ENCODE measurements around the gene ZBTB42.

ZBTB42 gene

GRCh38 chr14:104769324-104770071 is 31.4 kb upstream of the ZBTB42 start:
- DNase-seq: no peak

GRCh38 chr14:104770072-104770579 is 30.8 kb upstream of the ZBTB42 start:
- DNase-seq: no peak

- no peak for DNase-seq
These were observed 30.0 kb upstream of the ZBTB42 start for GRCh38 chr14:104770851-104771272.

GRCh38 chr14:104771374-104771773 is 29.5 kb upstream of the ZBTB42 start:
- DNase-seq: no peak

GRCh38 chr14:104771918-104772706 is 28.8 kb upstream of the ZBTB42 start:
- no peak for DNase-seq

GRCh38 chr14:104772707-104773504 is 28.0 kb upstream of the ZBTB42 start:
- no peak for DNase-seq

- no peak for DNase-seq
These were observed 27.1 kb upstream of the ZBTB42 start for GRCh38 chr14:104773505-104774452.

- no peak for DNase-seq
These were observed 26.3 kb upstream of the ZBTB42 start for GRCh38 chr14:104774453-104775072.

- DNase-seq: no peak
These were observed 25.8 kb upstream of the ZBTB42 start for GRCh38 chr14:104775073-104775489.

GRCh38 chr14:104776481-104776880 is 24.4 kb upstream of the ZBTB42 start:
- DNase-seq: no peak

- DNase-seq: no peak
These were observed 23.7 kb upstream of the ZBTB42 start for GRCh38 chr14:104776961-104777807.

- DNase-seq: no peak
These were observed 23.1 kb upstream of the ZBTB42 start for GRCh38 chr14:104777808-104778249.

- DNase-seq: no peak
These were observed 22.1 kb upstream of the ZBTB42 start for GRCh38 chr14:104778694-104779331.

GRCh38 chr14:104779776-104780512 is 21.0 kb upstream of the ZBTB42 start:
- no peak for DNase-seq

- DNase-seq: no peak
These were observed 20.3 kb upstream of the ZBTB42 start for GRCh38 chr14:104780513-104781030.

GRCh38 chr14:104781271-104782077 is 19.4 kb upstream of the ZBTB42 start:
- no peak for DNase-seq

- no peak for DNase-seq
These were observed 18.7 kb upstream of the ZBTB42 start for GRCh38 chr14:104782086-104782807.
